Endothelial cell (in vitro differentiated cells): Measurements from ENCODE around the gene SPATA32. TPM values are rescaled to one million over a fixed set of nuclear protein-coding genes. Genes with fewer than 3 reads are reported as not detected.
A peak's percentile ranks its signal among the peaks of the same experiment; 100 is the strongest.

Experiments used
- DNase-seq: peaks from one replicate; pipeline ENCODE4 v3.0.0; 2021; ENCODE audit warnings: low spot score
- H3K27ac Mint-ChIP-seq: one replicate; pipeline ENCODE4 v1.8.0; 2021; ENCODE audit warnings: mixed read lengths, inconsistent platforms; ENCODE audit not compliant: unreplicated experiment
- H3K27me3 Mint-ChIP-seq: one replicate; pipeline ENCODE4 v1.8.0; 2021; ENCODE audit warnings: mild to moderate bottlenecking, moderate library complexity, mixed read lengths, inconsistent platforms; ENCODE audit not compliant: unreplicated experiment
- H3K36me3 Mint-ChIP-seq: one replicate; pipeline ENCODE4 v1.8.0; 2021; ENCODE audit warnings: mild to moderate bottlenecking, low read depth, mixed read lengths, inconsistent platforms; ENCODE audit not compliant: unreplicated experiment
- H3K4me1 Mint-ChIP-seq: one replicate; pipeline ENCODE4 v1.8.0; 2021; ENCODE audit warnings: mild to moderate bottlenecking, mixed read lengths, inconsistent platforms; ENCODE audit not compliant: unreplicated experiment
- H3K4me3 Mint-ChIP-seq: one replicate; pipeline ENCODE4 v1.8.0; 2021; ENCODE audit warnings: mild to moderate bottlenecking, mixed read lengths, inconsistent platforms; ENCODE audit not compliant: unreplicated experiment
- H3K9me3 Mint-ChIP-seq: one replicate; pipeline ENCODE4 v1.8.0; 2021; ENCODE audit warnings: mixed read lengths, inconsistent platforms; ENCODE audit not compliant: unreplicated experiment
- total RNA-seq: library from RNA; stranded (reverse); fragmentation: NEBNext Ultra II Directional; extraction: Animal tissue kit (Norgen Biotek cat#: 25700); gene quantifications from one replicate; pipeline ENCODE4 v1.2.1, GENCODE V29; 2021; ENCODE audit not compliant: unreplicated experiment
- TF ChIP-seq, protein P1 (sequence below): fragments of 200-600 bp; sonication (generic); IDR thresholded peaks from one replicate; pipeline ENCODE4 v1.5.0; 2021; ENCODE audit warnings: antibody characterized with exemption; ENCODE audit not compliant: unreplicated experiment

Gene SPATA32
- total RNA-seq, 1 donor from 2014 or later: not detected

DNA sequence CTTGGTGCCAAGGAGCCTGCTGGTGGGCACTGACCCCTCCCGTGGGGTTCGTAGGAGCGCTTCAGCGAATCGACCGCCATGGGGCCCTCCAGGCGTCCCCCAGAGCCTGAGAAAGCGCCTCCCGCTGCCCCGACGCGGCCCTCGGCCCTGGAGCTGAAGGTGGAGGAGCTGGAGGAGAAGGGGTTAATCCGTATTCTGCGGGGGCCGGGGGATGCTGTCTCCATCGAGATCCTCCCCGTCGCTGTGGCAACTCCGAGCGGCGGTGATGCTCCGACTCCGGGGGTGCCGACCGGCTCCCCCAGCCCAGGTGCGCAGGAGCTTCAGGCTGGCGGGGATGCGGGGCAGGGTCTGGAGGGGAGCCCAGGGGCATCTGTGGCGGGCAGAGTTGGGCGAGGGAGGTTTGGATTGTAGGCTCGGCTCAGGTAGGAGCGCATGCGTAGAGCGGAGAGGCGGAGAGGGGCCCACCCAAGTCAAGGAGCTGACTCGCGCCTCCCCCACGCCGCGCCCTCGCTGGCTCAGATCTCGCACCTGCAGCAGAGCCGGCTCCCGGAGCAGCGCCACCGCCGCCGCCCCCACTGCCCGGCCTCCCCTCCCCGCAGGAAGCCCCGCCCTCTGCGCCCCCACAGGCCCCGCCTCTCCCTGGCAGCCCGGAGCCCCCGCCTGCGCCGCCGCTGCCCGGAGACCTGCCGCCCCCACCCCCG, 20.4 kb downstream of the SPATA32 start:
- H3K4me1 Mint-ChIP-seq: peaks cover 38% of the 10 kb centered on the region
- TF ChIP-seq, protein P1, sequence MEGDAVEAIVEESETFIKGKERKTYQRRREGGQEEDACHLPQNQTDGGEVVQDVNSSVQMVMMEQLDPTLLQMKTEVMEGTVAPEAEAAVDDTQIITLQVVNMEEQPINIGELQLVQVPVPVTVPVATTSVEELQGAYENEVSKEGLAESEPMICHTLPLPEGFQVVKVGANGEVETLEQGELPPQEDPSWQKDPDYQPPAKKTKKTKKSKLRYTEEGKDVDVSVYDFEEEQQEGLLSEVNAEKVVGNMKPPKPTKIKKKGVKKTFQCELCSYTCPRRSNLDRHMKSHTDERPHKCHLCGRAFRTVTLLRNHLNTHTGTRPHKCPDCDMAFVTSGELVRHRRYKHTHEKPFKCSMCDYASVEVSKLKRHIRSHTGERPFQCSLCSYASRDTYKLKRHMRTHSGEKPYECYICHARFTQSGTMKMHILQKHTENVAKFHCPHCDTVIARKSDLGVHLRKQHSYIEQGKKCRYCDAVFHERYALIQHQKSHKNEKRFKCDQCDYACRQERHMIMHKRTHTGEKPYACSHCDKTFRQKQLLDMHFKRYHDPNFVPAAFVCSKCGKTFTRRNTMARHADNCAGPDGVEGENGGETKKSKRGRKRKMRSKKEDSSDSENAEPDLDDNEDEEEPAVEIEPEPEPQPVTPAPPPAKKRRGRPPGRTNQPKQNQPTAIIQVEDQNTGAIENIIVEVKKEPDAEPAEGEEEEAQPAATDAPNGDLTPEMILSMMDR: no peak
- peaks cover 16% of the 10 kb centered on the region for H3K36me3 Mint-ChIP-seq
- DNase-seq: peak; percentile 47
- no peak overlapping the region for H3K27ac Mint-ChIP-seq
- no peaks in the 10 kb centered on the region for H3K9me3 Mint-ChIP-seq
- H3K27me3 Mint-ChIP-seq: peaks cover 13% of the 10 kb centered on the region
- peak overlapping the region; percentile 81 for H3K4me3 Mint-ChIP-seq

DNA sequence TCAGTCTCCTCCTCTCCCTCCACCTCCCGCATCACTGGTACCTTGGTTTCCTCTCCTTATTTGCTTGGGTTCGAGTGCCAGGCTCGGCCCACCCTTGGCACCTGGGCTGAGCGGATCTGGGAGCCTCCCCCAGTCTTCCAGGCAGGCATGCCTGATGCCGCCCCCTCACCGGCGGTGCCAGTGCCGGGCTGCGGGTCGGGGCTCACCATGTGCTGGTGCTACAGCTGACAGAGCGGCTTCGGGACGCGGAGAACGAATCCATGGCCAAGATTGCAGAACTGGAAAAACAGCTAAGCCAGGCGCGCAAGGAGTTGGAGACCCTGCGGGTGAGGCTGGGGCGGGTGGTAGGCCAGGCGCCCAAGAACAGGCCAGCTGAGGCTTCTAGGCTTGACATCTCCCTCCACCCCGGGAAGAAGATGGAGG, 21.0 kb downstream of the SPATA32 start:
- Mint-ChIP-seq H3K4me3 (peak overlapping the region; percentile 81), H3K27ac (no peak overlapping the region), H3K27me3 (peaks cover 11% of the 10 kb centered on the region), H3K36me3 (peaks cover 16% of the 10 kb centered on the region), H3K4me1 (peaks cover 38% of the 10 kb centered on the region), H3K9me3 (no peaks in the 10 kb centered on the region)
- TF ChIP-seq, protein P1: no peak
- DNase-seq: no peak

DNA sequence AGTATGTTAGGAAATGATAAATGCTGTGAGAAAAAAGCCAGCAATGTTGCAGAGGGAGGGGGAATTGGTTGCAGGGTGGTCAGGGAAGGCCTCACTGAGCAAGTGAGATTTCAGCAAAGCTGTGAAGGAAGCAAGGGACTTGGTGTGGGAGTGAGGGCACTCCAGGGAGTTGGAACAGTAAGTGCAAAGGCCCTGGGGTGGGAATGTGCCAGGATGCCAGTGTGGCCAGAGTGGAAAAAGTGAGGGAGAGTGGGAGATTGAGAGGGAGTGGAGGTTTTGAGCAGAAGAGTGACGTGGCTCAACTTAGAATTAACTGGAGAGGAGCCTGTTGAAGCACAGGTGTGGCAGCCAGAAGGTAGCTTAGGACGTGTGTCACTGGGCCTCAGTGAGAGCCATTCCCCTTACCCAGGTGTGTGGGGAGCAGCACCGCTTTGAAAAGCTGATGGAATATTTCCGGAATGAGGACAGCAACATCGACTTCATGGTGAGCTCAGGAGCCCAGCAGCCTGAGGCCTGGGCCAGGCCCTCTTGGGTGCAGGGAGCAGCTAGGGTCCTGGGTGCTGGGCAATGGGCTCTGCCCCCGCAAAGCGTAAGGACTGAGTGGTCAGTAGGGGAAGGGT, 23.6 kb downstream of the SPATA32 start:
- DNase-seq: no peak
- H3K36me3 Mint-ChIP-seq: peaks cover 8% of the 10 kb centered on the region
- H3K9me3 Mint-ChIP-seq: no peaks in the 10 kb centered on the region
- H3K27ac Mint-ChIP-seq: no peak overlapping the region
- peaks cover 9% of the 10 kb centered on the region for H3K27me3 Mint-ChIP-seq
- H3K4me3 Mint-ChIP-seq: peak overlapping the region; percentile 0
- peaks cover 28% of the 10 kb centered on the region for H3K4me1 Mint-ChIP-seq
- TF ChIP-seq, protein P1: no peak

DNA sequence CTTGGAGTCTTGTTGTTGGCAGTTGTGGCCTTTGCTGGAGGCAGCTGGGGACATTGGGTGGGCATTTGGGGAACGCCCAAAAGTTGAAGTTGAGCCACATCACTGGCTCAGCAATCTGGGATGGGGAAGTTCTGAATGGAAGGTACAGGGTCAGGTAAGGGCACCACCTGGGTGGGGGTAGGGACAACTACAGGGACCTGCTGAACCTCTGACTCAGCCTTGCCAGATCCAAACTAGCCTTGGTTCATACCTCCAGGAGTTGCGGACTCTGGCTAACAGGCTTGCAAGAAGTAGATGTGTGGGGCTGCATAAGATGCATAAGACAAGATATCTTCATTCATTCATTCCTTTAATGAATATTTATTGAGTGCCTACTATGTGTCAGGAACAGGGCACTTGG, 24.2 kb downstream of the SPATA32 start:
- TF ChIP-seq, protein P1: no peak
- Mint-ChIP-seq H3K4me3 (peak overlapping the region; percentile 0), H3K9me3 (no peaks in the 10 kb centered on the region), H3K36me3 (peaks cover 5% of the 10 kb centered on the region), H3K4me1 (peaks cover 23% of the 10 kb centered on the region), H3K27me3 (peaks cover 11% of the 10 kb centered on the region), H3K27ac (no peak overlapping the region)
- DNase-seq: no peak

DNA sequence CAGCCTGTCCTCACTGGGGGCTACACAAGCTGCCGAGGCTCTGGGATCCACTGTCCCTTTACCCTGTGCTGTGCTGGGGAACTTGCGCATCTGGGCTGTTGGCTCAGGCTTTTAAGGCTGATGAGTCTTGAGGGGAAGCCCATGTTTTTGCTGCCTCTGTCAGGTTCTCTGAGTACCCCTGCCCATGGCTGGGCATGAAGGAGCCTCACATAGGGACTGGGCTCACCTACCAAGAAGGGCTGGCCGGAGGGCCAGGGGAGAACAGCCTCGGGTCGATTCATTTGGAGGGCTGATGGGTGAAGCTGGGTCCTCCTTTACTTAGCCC, 25.6 kb downstream of the SPATA32 start:
- TF ChIP-seq, protein P1: no peak
- Mint-ChIP-seq H3K27me3 (peaks cover 13% of the 10 kb centered on the region), H3K27ac (no peak overlapping the region), H3K9me3 (no peaks in the 10 kb centered on the region), H3K4me3 (no peak overlapping the region), H3K4me1 (peaks cover 17% of the 10 kb centered on the region), H3K36me3 (peaks cover 8% of the 10 kb centered on the region)
- DNase-seq: no peak
